GM21786 (cell line): ENCODE measurements around the gene TLR9.

Source experiments
- ATAC-seq: cut with Tn5 transposase; IDR thresholded peaks from one replicate; pipeline ENCODE4 v1.9.1; 2021; ENCODE audit not compliant: unreplicated experiment

The TLR9 gene

GRCh38 chr3:52233108-52233591, 7.7 kb upstream of the TLR9 start:
- ATAC-seq, result no peak

- no peak for ATAC-seq
Measured at GRCh38 chr3:52232279-52233107, 7.0 kb upstream of the TLR9 start.

- ATAC-seq, result peak; percentile 50
Measured at GRCh38 chr3:52231502-52232278, 6.2 kb upstream of the TLR9 start.

GRCh38 chr3:52230889-52231499, 5.5 kb upstream of the TLR9 start:
- ATAC-seq, result no peak

- no peak for ATAC-seq
Measured at GRCh38 chr3:52230461-52230860, 5.0 kb upstream of the TLR9 start.

- no peak for ATAC-seq
Measured at GRCh38 chr3:52229656-52230055, 4.2 kb upstream of the TLR9 start.

- ATAC-seq, result no peak
Measured at GRCh38 chr3:52228751-52229291, 3.4 kb upstream of the TLR9 start.

GRCh38 chr3:52228266-52228665, 2.8 kb upstream of the TLR9 start:
- no peak for ATAC-seq

GRCh38 chr3:52227766-52228165, 2.3 kb upstream of the TLR9 start:
- no peak for ATAC-seq

- no peak for ATAC-seq
Measured at GRCh38 chr3:52227117-52227516, 1.7 kb upstream of the TLR9 start.

- ATAC-seq, result no peak
Measured at GRCh38 chr3:52226229-52226817, 878 bp upstream of the TLR9 start.

GRCh38 chr3:52223449-52224408, 1.7 kb downstream of the TLR9 start:
- ATAC-seq, result no peak

GRCh38 chr3:52222319-52223221, 2.9 kb downstream of the TLR9 start:
- ATAC-seq, result no peak

GRCh38 chr3:52221563-52222318, 3.7 kb downstream of the TLR9 start:
- ATAC-seq, result no peak

- no peak for ATAC-seq
Measured at GRCh38 chr3:52221141-52221562, 4.3 kb downstream of the TLR9 start.

GRCh38 chr3:52220380-52221026, 4.9 kb downstream of the TLR9 start:
- ATAC-seq, result no peak

- no peak for ATAC-seq
Measured at GRCh38 chr3:52218937-52219650, 6.4 kb downstream of the TLR9 start.
